GM18517 (cell line): Measurements from ENCODE around the gene ETFB.

Source experiments
- ATAC-seq: cut with Tn5 transposase; IDR thresholded peaks from one replicate; pipeline ENCODE4 v1.9.1; 2021; ENCODE audit warnings: mild to moderate bottlenecking, moderate library complexity; ENCODE audit not compliant: unreplicated experiment

ETFB gene

DNA sequence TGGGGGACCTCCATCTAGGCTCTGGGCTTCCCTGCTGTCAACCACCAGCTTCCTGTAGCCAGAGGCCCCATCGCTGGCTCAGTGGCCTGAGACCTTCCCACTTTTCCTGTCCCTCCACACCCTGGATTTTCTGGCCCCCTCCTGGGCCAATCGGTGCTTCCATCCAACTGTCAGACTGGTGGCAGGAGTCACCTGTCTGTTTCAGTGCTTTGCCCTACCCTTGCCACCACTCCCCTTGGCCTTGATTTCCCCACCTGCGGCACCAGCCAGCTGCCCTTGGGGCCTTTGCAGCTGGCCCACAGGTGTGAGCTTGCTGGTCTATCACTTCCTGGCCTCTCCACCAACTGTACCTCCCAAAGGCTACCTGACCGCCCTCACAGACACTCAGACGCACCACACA lies 36.8 kb downstream of the ETFB start:
- ATAC-seq, result no peak

DNA sequence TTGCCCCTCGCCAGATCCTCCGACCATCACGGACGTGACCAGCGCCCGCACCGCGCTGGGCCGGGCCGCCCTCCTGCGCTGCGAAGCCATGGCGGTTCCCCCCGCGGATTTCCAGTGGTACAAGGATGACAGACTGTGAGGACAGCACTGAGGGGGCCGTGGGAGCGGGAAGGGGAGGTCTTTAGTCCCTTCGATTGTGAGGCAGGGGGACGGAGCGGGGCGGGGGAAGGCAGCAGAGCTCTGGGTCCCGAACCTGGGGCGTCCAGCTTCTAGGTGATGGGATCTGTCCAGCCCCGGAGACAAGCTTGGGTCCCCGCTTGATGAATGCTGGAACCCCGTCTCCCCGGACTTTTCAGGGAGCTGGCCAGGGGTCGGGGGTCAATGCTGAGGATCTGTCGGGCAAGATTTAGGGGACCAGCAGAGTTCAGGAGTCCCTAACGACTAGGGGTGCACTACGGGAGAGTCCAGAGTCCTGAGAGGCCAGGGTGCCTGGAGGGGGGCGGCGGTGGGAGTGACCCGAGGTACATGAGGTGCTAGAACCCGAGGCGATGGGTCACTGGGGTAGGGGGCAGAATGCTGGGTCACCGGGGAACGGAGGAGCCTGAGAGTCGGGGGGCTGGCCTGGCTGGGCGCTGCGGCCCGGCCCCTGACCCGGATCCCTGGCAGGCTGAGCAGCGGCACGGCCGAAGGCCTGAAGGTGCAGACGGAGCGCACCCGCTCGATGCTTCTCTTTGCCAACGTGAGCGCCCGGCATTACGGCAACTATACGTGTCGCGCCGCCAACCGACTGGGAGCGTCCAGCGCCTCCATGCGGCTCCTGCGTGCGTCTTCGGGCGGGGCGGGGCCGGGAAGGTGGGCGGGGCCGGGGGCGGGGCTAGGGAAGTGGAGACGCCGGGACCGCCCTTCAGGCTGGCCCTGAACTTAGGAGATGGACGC lies 38.9 kb downstream of the ETFB start:
- ATAC-seq, result no peak

DNA sequence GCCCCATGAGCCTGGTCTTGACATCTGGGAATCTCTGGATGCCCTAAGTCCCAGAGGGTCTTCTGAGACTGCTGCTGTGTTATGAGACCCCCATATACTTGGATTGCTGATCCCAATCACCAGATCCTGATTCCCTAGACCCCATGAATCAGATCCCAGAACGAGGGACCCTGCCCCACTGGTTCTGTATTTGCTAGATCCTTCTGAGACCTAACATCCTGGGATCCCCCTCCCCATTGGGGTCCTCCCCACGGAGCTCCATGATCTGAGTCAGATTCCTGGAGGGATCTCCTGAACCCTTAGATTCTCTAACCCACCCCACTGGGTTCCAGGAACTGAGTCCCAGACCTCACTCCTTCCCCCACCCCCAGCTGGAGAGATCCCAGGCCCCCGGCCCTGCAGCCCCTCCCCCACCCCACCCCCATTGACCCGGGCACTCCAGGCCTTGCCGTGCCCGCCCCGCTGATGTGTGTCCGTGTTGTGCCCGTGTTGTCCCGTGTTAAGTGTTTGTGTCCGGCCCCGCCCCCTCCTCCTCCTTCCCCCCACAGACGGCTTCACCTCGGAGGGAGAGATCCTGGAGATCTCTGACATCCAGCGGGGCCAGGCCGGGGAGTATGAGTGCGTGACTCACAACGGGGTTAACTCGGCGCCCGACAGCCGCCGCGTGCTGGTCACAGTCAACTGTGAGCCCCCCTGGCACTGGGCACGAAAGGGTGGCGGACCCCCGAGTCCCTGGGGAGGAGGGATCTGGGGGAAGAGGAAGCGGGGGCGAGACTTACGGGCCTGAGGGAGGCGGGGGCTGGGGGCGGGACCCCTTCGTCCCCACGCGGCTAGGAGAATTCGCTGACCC lies 39.7 kb downstream of the ETFB start:
- ATAC-seq, result no peak

DNA sequence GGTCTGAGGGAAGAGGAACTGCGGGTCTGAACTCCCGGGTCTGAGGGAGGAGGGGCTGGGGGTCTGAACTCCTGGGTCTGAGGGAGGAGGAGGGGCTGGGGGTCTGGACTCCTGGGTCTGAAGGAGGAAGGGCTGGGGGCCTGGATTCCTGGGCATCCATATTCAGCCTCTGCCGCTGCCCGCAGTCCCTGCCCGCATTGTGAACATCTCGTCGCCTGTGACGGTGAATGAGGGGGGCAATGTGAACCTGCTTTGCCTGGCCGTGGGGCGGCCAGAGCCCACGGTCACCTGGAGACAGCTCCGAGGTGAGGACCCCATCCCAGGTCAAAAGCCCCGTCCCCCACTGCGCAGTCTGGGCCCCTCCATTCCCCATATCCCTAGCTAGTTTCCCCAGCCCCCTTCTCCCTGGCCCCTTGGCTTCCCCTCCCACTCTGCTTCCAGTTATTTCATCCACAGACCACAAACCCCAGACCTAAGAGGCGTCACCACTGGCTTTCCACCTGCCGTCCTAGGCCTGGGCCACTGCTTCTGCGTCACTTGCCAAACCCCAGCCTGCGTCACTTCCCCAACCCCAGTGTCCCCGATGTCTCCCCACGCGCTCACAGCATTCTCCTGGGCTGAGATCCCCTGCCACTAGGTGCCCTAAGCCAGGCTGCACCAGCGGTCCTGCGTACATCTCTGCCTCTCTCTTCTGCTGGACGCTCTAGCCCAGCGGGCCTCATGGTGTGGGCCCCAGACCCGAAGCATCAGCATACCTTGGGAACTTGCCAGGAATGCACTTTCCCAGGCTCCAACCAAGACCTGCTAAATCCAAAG lies 40.8 kb downstream of the ETFB start:
- ATAC-seq, result no peak

DNA sequence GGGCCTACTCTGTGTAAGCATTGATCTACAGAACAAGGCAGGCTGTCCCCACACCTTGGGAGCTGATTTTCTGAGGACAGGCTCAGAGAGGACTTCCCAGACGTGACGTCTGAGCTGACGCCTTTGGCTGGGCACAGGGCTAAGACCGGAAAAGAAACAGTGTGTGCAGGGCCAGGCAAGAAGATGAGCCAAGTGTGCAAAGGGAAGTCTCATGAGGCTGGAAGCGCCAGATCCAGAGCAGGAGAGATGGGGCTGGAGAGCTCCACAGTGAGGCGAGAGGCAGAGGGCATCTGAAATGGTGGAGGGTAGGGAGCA lies 42.1 kb downstream of the ETFB start:
- ATAC-seq, result no peak

DNA sequence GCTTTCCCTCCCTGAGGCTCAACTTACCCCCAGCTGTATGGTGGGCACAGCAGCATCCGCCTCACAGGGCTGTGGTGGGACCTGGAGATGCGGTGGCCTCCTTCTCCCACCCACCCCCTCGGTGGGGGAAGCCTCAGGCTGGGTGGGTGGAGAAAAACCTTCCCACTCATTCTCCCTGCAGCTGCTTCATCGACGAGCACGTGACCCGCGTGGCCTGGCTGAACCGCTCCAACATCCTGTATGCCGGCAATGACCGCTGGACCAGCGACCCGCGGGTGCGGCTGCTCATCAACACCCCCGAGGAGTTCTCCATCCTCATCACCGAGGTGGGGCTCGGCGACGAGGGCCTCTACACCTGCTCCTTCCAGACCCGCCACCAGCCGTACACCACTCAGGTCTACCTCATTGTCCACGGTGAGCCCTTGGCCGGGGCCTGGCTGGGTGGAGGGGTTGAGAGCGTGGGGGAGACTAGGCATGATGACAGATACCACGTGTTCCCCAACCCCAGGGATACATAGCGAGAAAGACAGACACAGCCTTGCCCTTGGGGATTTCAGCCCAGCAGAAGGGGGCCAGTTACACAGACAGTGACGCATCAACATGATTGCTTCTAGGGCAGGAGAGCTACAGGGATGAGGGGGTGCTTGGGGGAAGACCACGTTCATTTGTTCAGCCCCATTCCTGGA lies 42.6 kb downstream of the ETFB start:
- ATAC-seq, result no peak

DNA sequence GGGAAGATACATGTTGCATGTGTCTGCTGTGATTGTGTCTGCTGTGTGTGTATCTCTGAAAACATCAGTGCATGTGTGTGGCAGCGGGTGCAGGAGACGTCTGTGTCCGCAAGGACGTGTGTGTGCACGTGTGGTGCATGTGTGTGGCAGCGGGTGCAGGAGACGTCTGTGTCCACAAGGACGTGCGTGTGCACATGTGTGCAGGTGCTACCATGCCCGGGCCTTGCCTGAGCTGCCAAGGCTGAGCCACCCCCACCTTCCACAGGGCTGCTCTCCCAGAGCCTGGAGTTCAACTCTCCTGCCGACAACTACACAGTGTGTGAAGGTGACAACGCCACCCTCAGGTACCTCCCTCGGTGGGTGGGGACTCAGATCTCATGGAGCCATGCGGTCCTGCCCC lies 44.4 kb downstream of the ETFB start:
- no peak for ATAC-seq

DNA sequence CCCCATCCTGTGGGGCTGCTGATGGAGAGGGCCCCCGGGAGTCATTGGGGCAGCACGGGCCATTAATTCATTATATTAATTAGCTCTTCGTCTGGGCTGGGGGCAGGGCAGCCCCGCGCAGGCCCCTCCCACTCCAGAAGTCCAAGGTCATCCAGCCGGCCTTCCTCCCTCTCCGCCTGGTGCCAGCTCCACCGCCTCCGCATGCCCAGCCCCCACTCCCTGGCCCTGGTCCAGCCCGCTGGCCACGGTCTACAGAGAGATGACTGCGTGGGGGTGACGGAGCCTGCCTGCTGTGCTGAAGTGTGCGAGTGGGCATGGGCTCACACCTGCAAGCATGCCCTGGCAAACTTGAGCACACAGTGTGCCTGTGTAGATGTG lies 45.9 kb downstream of the ETFB start:
- ATAC-seq, result no peak

DNA sequence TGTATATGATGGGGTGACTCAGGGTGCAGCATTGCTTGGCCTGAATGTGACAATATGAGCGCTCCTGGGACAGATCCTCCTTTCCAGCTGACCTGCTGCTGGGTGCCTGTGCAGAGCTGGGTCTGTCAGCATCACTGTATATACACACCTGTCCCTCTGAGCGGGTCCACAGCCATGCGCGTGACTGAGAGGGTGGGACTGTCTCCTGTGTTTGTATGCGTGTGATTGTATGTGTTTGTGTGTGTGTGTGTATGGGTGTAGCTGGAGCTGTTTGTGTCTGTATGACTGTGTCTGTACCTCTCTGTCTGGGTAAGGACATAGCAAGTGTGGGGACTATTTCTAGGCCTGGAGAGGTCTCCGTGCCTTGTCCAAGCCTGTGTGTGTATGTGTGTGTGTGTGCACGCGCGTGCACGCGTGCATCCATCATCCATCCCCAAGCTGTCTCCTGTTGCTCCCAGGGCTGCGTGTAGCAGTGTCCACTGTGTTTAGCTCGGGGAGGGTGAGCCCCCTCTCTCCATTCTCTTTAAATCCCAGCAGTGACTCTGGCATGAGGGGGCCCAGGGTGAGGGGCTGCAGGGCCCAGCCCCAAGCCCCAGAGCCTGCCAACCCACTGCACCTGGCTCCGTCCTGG lies 46.4 kb downstream of the ETFB start:
- no peak for ATAC-seq

DNA sequence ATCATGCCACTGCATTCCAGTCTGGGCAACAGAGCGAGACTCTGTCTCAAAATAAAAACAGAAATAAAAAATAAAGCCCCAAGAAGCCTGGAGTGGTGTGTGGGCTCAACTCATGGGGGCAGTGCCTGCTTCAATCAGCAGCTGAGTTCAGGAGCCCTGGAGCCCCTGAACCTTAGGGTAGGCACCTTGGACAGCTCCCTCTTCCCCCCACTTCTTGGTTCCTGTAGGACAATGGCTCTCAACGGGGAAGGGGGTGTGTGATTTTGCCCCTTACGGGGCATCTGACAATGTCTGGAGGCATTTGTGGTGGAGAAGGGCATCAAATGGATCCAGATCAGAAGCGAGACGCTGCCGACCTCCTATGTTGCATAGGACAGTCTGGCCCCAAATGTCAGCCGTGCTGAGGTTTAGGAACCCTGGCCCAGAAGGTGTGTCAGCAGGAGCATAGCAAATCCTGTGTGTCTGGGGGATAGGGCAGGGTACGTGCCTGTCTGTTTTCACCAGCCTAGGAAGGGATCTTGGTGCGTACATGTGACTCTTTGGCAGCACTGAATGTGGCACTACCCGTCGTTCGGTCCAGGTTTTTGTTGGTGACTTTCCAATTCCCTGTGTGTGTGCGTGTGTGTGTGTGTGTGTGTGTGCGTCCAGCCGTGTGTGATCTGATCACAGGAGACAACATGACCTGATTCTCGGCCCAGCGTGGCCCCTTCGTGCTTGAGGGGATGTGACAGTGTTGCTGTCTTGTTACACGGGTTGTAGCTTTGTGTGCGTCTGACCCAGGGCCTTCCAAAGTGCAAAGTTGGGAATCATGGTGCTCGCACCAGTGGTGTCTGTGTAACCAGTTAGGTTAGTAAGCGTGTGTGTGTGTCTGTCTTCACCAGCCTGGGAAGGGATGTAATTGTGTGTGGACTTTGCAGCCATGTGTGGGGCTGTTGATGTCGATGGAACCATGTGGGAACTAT lies 47.2 kb downstream of the ETFB start:
- no peak for ATAC-seq

DNA sequence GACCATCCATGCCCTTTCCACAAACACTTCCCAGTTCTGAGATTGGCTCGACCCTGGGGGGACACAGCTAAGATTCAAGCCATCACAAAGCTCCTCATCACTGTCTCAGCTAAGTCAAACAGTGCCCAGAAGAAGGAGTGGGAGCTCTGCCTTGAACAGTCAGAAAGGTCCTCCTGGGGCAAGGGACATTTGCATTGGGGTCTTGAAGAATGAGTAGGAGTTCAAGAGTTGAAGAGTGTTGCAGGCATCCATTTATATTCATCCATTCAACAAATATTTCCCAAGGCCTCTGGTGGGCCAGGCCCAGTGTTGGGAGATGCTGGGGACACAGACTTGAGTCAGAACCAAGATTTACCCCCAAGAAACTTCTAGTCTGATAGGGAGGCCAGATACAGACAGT lies 48.2 kb downstream of the ETFB start:
- no peak for ATAC-seq

DNA sequence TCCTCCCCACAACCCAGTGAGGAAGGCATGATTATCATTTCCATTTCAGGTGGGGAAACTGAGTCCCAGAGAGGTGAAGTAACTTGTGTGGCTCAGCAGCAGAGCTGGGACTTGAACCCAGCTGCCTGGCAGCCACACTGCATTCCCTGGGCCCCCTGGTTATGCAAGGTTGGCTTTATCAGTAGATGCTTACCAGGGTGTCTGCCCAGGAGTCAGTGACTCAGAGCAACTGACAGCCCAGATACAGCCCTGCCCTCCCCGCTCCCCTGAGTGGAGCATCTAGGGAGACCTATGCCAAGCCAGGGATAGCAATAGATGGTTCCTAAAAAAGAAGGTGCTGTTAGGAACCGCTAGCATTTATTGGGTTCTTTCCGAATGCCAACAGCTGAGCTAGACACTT lies 48.8 kb downstream of the ETFB start:
- no peak for ATAC-seq

DNA sequence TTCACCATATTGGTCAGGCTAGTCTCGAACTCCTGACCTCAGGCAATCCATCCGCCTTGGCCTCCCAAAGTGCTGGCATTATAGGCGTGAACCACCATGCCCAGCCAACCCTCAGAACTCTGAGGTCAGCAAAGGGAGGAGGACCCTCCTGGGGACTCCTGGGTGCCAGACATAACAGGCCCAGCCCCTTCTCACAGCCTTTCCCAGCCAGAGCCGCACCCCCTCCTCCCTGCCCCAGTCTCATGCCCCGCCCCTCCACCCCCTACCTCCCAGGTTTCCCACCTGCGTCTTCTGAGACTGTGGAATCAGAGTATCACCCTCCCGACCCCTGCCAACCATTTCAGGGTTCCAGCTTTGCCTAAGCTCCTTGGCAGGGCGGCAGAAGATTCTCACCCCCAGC lies 49.5 kb downstream of the ETFB start:
- ATAC-seq, result no peak

DNA sequence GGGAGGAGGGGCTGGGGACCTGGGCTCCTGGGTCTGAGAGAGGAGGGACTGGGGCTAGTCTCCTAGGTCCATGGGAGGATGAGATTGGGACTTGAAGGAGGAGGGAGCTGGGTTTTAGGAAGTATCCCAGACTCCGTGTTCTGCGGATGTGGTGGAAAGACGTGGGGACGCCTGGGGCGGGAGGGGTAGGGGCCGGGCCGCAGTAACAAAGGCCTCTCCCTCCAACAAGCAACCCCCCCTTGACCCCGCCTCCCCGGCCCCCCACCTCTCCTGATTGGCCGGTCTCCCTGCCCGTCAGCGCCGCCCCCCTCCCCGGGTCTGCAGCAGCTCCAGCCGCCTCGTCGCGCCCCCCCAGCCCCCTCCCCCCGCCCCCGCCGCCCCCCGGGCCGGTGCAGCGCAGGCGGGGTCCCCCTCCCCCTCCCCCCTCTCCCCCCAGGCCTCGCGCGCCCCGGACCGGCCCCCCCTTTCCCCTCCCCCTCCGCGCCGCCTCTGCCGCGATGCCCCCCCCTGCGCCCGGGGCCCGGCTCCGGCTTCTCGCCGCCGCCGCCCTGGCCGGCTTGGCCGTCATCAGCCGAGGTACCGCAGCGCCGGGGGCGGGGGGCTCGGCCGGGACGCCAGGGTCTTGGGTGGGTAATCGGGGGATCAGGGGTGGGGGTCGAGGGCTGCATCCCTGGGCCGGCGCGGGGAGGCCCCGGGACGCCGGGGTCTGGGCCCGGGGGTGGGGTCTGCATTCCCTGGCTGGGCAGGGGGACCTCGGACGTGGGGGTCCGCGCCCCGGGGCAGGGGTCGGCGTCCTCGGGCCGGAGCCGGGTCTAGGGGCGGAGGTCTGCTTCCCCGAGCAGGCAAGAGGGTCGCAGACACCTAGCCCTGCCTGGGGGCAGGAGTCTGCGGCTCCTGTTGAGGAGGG lies 54.6 kb downstream of the ETFB start, which contains the start of gene IGLON5:
Gene IGLON5, plus strand, starts transcription at position 294 of the 907 bp plus-strand sequence. Its CDS starts 204 bp downstream, at position 498.
- ATAC-seq, result no peak

DNA sequence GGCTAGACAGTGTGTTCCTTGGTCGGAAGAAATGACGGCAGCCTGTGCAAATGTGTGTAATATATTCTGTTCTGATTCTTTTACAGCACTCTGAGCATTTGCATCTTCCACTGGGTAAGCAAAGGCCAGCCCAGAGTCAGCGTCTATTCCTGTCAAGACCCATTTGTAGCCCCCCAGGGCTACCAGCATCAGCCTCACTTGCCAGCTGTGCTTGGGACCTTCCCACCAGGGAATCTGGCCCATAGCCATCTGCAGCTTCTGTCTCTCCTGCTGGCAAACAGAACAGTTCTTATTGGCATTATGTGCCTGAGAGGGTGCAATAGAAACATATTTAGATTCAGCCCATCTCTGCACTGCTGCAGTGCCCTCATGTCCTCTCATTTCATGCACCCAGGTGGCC lies 60.7 kb downstream of the ETFB start:
- no peak for ATAC-seq

DNA sequence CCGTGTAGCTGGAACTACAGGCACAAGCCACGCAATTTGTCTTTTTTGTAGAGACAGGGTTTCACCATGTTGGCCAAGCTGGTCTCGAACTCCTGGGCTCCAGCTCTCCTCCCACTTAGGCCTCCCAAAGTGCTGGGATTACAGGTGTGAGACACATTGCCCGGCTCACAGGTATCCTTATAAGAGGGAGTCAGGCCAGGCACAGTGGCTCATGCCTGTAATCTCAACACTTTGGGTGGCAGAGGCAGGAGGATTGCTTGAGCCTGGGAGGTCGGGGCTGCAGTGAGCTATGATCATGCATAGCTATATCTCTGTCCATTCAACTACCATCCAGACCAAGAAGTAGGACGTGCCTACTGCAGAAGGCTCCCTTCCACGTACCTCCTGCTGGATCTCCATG lies 64.9 kb downstream of the ETFB start:
- no peak for ATAC-seq

DNA sequence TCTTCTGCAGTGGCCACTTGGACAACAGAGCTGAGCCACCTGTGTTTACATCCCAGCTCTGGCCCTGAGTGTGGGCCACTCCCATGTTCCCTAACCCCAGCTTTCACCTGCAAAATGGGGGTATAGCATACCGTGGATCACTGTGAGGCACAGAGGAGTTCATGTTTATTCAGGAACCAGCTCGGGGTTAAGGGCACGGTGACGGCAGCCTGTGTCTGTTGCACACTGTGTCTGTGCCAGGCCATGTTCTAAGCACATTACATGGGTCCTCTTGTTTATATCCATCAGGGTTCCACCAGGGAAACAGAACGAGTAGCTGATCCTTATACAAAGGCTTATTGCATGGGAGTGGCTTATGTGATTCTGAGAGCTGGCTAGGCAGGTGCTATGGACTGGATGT lies 68.8 kb downstream of the ETFB start:
- ATAC-seq, result no peak
